PFSK-1 (cell line): Measurements from ENCODE around the gene OPA1.

Source experiments
- FOXP2 ChIP-seq: optimal IDR thresholded peaks from 2 replicates; pipeline ENCODE3; 2011; ENCODE audit warnings: borderline replicate concordance, control low read depth, inconsistent platforms; ENCODE audit not compliant: insufficient read depth; ENCODE audit errors: extremely low read length, extremely low read depth
- POLR2AphosphoS5 ChIP-seq: IDR thresholded peaks from 2 replicates; pipeline ENCODE4 v1.6.1; 2012; ENCODE audit warnings: low read depth, mild to moderate bottlenecking, control low read depth, low read length, moderate library complexity
- SIN3A ChIP-seq: IDR thresholded peaks from 2 replicates; pipeline ENCODE4 v1.6.1; 2012; ENCODE audit warnings: mild to moderate bottlenecking, low read length, moderate library complexity, borderline replicate concordance; ENCODE audit not compliant: insufficient read depth
- TAF1 ChIP-seq: IDR thresholded peaks from 2 replicates; pipeline ENCODE4 v1.6.1; 2012; ENCODE audit warnings: low read length, control low read depth, borderline replicate concordance; ENCODE audit not compliant: insufficient read depth
- TF ChIP-seq, protein P1 (sequence below), 2 experiments: IDR thresholded peaks; 2 replicates each; pipeline versions ENCODE4 v1.6.1 to v1.8.0; 2011 to 2012; ENCODE audit warnings: low read depth in 2 of 2, low read length in 2 of 2, control low read depth in 1 of 2, inconsistent platforms in 1 of 2, mild to moderate bottlenecking in 1 of 2, moderate library complexity in 1 of 2; ENCODE audit not compliant: insufficient read depth in 1 of 2

Gene OPA1

DNA sequence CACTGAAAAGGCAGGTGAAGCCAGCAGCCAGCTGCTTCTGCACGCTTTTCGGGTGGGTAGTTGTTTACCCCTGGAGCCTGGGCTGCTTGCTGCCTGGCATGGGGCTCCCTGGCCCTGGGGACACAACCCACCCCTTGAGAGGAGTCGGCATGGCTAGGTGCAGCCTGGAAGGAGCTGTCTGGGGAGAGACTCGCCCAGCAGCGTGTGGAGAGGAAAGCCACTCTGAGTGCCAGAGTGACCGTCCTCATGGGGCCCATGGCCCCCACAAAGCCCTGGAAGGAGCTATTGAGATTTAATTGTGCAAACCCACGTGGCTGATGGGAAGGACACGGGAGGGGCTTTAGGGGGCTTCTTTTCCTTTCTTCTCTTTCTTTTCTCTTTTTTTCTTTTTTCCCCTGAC, 137.5 kb downstream of the OPA1 start:
- TF ChIP-seq, protein P1, sequence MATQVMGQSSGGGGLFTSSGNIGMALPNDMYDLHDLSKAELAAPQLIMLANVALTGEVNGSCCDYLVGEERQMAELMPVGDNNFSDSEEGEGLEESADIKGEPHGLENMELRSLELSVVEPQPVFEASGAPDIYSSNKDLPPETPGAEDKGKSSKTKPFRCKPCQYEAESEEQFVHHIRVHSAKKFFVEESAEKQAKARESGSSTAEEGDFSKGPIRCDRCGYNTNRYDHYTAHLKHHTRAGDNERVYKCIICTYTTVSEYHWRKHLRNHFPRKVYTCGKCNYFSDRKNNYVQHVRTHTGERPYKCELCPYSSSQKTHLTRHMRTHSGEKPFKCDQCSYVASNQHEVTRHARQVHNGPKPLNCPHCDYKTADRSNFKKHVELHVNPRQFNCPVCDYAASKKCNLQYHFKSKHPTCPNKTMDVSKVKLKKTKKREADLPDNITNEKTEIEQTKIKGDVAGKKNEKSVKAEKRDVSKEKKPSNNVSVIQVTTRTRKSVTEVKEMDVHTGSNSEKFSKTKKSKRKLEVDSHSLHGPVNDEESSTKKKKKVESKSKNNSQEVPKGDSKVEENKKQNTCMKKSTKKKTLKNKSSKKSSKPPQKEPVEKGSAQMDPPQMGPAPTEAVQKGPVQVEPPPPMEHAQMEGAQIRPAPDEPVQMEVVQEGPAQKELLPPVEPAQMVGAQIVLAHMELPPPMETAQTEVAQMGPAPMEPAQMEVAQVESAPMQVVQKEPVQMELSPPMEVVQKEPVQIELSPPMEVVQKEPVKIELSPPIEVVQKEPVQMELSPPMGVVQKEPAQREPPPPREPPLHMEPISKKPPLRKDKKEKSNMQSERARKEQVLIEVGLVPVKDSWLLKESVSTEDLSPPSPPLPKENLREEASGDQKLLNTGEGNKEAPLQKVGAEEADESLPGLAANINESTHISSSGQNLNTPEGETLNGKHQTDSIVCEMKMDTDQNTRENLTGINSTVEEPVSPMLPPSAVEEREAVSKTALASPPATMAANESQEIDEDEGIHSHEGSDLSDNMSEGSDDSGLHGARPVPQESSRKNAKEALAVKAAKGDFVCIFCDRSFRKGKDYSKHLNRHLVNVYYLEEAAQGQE (IDR thresholded peaks at IDR 0.05; ENCODE audit: insufficient read depth in 1 of 2, low read depth in 2 of 2, low read length in 2 of 2), result no peak
- TF ChIP-seq TAF1, result no peak
- no peak for TF ChIP-seq POLR2AphosphoS5
- TF ChIP-seq SIN3A, result no peak
- TF ChIP-seq FOXP2, result no peak

DNA sequence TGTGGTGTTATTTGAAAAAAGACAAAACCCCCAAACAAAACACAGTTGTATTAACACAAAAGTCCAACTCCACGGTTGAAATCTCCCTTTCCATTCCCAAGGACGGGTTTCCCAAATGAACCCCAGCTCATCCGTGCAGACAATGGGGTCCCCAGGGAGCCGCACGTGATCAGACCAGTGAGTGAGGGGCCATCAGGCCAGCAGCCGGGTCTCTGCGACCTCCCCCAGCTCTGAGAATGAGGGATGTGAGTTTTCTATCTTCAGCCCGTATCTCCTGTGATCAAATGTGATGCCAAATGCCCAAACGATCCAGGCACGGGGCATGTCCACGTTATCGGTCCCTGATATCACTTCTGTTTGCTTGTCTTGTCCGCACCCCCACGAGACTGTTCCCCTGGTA, 138.0 kb downstream of the OPA1 start:
- TF ChIP-seq POLR2AphosphoS5 (no peak), TAF1 (no peak), FOXP2 (no peak), SIN3A (no peak)
- TF ChIP-seq, protein P1 (IDR thresholded peaks at IDR 0.05; ENCODE audit: insufficient read depth in 1 of 2, low read depth in 2 of 2, low read length in 2 of 2), result no peak

DNA sequence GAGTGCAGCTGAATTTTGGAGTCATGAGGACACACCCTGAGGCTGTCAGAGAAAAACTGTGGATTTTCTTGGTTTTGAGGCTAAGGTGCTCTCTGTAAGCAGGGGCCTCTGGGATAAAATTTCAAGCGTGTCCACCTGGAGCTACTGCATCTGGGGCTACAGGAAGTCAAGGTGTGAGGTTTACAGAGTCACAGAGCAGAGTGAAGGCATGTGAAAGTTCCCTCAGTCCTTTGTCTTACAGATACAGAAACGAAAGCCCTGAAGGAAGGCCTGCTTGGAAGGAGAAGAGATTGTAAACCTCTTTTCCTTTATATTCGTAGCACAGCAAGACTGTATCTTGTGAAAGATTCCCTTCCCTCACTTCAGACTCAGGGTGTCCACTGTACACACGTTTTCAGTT, 138.6 kb downstream of the OPA1 start:
- TF ChIP-seq SIN3A (no peak), POLR2AphosphoS5 (no peak), TAF1 (no peak), FOXP2 (no peak)
- TF ChIP-seq, protein P1 (IDR thresholded peaks at IDR 0.05; ENCODE audit: insufficient read depth in 1 of 2, low read depth in 2 of 2, low read length in 2 of 2), result no peak

DNA sequence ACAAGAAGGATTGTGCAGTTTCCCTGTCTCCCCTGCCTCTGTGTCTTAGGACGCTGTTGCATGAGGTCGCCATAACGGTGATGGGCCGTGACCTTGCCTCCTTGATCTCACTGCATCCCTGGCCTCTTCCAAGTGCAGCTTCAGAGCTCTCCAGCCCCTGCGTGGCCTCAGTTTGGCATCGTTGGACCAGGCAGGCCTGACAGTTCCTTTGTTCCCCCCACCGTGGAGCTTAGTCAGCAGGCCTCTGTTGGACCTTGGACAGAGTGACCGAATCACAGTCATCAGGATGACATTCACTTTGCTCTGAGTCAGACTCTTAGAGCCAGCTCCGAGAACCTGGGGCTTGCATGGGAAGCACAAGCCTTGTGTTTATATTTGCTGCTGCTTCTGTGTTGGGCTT, 139.4 kb downstream of the OPA1 start:
- TF ChIP-seq POLR2AphosphoS5, result no peak
- TF ChIP-seq FOXP2, result no peak
- TF ChIP-seq, protein P1 (IDR thresholded peaks at IDR 0.05; ENCODE audit: insufficient read depth in 1 of 2, low read depth in 2 of 2, low read length in 2 of 2), result no peak
- TF ChIP-seq SIN3A, result no peak
- TF ChIP-seq TAF1, result no peak

DNA sequence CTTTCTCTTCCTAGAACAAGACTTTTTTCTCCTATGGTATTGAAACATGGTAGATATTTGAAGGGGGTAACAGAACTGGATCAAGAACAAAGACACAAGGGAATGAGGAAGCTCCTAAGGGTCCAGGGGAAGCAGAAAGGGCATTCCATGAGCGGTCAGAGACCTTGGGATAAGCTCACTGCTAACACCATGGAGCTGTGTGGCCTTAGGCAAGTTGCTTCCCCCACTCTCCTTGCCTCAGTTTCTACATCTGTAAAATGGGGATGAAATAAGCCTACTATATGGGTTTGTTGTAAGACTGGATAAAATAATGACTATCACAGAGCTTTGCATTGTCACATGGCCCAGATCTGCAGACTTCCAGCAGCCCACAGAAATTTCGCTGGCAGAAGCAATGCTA, 139.8 kb downstream of the OPA1 start:
- TF ChIP-seq SIN3A, result no peak
- no peak for TF ChIP-seq POLR2AphosphoS5
- TF ChIP-seq, protein P1 (IDR thresholded peaks at IDR 0.05; ENCODE audit: insufficient read depth in 1 of 2, low read depth in 2 of 2, low read length in 2 of 2), result no peak
- TF ChIP-seq TAF1, result no peak
- TF ChIP-seq FOXP2, result no peak
